Measurements from ENCODE around the gene SYT1.

SYT1 gene

DNA sequence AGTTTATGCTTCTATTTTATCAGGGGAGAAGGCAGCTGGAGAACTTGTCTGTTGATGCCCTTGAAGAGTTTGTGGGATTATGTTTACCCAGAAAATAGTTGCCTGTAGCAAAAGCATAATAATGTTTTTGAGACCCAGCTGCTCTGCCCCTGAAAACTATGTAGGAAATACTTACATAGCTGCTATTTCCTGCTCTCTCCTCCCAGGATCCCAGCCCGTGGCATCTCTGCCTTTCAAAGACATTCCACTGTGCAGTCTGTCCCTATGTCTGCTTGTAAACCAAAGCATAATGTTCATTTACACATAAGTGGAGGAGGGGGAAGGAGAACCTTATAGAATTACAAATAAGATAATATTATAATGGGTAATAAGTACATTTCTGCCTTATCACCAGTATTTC lies 198.7 kb downstream of the SYT1 start:
- no peak for DNase-seq

DNA sequence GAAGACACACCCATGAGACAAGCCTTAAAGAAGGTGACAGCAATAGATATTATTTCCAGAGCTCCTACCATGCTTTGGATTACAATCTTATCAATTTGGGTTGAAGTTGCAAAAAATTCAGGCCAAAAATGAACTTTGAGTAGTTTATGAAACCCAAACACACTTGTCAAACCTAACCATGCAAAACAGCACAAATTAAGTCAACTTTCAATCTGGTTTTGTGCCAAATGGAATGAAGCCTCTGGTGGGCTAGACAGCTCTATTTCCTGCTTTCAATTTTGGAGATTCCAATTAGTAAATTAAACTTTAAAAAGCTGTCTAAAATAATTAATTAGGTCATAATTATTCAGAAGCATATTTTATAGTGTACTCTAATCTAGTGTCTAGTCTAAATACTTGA lies 203.4 kb downstream of the SYT1 start:
- no peak for DNase-seq

DNA sequence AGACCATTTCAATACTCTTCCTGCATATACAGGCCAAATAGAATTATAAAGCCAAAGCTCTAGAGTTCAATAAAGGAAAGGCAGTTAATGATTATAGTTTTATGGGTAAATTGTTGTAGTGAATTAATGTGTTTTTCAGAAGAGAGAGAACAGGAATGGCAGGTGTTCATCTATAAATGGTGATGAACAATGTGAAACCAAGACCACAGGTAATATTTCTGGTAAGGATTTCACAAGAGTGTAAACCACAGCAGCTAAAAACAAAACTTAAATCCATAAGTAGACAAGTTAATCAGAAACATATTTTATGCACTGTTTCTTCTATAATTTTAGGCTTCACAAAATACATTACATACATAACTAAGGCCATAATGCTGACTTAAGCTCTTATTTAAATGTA lies 204.4 kb downstream of the SYT1 start:
- DNase-seq: no peak

DNA sequence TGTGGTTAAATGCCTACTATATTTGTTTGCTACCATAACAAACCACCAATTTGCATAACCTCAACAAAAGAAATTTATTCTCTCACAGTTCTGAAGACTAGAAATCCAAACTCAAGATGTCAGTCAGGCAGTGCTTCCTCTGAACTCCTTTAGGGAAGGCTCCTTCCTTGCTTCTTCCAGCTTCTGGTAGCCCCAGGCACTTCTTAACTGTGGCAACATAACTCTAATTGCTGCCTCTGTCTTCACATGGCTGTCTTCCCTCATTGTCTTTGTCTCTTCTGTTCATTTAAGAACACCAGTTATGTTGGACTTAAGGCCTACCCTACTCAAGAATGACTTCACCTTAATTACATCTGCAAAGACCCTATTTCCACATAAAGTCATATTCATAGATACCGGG lies 206.9 kb downstream of the SYT1 start:
- no peak for DNase-seq

DNA sequence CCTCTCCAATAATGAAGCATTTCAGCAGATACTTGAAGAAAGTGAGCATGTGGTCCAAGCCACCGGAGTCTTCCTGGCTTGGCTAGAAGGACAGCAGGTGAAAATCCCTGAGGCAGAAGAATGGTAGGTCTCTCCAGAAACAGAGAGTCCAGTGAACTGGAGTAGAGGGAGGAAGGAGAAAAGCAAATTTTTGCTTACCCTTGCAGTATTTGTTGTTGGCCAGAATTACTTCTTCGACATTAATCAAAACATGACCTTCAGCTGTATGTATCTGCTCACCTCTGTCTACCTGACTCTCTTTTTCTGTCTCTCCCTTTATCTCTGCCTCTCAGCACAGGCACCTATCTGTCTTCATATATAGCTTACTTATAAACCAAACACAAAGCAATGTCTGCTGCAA lies 208.9 kb downstream of the SYT1 start:
- DNase-seq: no peak

DNA sequence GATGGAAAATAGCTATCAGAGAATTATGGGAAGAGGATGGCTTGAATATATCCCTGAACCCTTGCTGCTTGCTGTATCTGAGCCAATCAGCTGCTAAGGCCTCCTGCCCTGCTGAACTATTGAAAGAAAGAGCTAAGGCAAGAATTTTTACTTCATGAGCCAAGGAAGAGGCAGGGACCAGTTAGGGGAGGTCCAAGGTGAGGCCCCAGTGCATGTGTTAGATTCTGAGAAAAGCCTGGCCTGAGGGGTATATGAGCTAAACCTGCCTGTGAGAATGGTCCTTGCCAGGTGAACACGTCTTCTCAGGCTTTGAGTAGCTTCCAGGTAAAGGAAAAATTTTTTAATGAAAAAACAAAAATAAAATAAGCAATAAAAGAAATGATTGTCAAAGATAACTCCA lies 218.0 kb downstream of the SYT1 start:
- DNase-seq: no peak

DNA sequence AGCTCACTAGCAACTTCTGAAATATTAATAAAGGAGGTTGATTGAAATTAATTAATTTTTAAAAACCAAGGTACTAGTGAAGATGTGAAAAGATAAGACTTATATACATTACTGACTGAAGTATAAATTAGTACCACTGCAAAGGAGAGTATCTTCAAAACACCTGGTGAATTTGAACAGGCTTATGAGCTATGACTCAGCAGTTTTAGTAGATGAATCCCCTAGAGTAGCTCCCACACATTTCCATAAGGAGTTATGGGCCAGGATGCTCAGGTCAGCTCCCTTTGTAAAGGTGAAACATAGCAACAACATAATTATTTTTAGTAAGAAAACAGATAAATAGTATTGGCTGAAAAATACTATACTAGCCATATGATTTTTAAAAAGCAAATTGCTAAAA lies 218.6 kb downstream of the SYT1 start:
- DNase-seq: no peak

DNA sequence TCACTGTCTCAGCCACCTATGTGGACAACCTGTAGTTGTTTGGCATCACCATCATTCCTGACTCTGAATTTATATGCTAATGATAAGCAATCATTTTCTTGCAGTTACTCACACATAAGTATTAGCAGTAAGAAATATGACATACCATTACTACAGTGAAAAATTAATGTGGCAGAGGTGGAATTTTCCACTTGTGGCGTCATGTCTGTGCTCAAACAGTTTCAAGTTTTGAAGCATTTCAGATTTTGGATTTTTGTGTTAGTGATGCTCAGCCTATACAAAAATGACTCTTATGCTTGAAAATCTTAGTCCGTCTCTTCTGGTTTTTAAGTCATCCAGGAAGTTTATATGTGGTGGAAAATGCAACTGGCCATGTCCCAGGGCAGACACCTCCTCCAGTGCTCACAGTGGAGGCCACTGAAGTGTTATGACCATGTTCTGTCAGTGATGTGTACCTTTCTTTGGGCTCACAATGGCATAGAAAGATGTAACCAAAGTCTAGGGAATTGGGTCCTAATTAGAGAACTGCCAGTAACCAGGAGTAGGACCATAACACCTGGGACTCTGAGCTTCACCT lies 220.6 kb downstream of the SYT1 start:
- DNase-seq: no peak

DNA sequence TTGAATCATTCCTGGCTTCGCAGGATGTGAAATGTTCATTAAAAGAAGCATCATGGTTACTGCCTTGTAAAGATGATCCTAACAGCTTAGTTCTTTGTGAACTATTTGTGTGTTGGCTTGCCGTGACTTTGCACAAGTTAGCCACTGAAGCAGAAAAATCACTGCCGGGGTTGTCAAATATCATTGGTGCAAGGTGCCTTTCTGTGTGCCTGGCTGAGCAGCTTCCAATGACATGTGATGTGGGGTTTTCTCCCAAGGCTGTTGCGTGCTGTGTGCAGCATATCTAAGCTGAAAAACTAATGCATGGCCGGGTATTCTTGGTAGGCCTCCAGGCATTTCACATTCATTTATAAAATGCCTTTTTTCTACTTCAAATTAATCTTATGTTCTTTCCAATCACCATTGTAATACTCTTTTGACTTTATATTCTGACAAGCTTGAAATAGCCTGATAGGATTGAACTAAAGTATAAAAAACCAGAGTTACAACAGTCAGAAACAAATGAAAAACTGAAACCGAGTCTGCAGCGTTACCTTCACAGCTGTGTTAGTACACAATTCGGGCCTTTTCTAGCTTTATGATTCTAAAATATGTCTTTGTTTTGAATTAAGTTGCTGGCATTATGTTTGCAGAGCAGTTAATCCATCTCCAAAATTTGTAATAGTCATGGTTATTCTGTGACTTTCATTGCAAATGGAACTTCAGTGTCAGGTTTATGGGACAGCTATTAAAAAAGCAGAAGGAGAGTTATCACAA lies 222.1 kb downstream of the SYT1 start:
- no peak for DNase-seq

DNA sequence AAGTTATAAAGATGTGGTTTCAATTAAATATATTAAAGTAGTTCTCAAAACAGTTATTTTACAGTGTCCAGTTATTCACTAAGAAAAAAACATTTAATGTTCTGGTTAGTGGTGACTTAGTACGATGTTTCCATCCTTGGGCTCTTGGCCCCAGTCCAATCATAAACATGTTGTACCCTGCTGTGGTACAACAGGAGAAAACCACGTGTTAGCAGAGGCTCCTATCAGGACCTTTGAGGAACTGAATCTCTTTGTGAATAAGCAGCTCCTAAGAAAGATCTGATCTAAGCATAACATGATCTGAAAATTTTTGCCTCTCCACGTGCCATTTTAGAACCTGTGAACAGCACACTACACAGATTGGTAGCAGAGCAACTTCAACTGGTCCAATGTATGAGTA lies 234.0 kb downstream of the SYT1 start:
- DNase-seq: no peak

DNA sequence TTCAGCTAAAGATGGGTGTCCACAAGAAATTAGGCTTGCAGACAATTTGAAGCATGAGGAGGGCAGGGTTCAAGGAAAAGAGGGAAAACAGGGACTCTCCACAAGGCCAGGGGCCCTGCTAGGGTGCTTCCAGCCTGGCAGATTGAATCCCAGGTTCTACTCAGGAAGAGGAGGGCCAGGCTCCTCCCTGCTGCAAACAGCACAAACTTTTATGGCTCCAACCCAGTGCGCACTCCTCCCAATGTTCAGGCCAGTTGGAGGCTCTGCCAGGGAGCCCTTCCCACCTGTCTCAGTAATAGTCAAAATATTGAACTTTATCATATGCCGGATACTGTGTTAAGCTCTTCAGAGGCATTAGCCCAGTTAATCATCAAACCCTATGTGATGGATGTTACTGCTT lies 244.4 kb downstream of the SYT1 start:
- no peak for DNase-seq

DNA sequence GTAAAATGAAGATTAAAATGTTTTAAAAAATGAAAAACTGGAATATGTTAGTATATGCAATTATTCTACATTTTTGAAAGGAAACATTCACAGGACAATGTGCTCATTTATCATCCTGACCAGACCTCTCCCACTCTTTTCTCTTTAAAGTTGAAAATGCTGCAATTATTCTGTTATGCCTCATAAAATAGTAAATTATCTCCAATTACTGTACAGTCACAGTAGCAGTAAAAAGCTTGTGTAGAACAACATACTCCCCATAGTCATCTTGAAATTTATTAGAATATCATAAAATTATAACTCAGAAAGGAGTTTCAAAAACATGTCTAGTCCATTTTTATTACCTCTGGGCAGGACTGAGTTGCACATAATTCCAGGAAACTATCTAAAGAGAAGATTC lies 250.3 kb downstream of the SYT1 start:
- DNase-seq: no peak

DNA sequence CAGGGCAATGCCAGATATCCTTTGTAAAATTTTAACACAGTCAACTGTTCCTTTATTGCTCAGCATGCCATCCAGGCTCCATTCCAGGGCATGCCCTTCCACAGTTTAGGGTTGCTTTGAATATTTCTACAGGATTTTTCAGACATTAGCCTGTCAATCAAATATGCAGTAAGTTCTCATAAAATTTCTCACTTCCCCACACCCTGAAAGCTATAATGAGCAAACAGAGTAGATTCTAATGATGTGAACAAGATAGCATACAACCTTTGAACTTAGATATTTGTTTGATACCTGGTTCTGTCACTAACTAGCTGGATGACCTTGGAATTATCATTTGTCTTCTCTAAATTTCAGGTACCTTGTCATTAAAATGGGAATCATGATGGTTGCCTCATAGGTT lies 251.2 kb downstream of the SYT1 start:
- no peak for DNase-seq

DNA sequence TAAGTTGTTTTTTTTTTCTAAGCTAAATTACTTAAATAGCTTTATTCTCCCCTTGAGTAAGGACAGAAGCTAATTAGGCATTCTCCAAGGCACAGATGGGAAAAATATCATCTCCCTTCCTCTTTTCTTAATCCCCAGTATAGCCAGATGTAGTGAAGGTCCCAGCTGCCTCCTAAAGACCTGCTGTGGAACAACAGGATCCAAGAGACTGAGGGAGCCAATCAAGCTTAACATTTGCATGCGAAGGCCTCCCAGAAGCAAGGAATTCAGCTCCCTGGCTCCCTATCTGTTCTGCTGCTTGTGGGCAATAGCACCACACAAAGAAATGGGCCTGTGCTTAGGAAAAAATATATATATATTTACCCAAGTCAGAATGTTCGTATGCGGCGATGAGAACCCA lies 255.2 kb downstream of the SYT1 start:
- DNase-seq: no peak

DNA sequence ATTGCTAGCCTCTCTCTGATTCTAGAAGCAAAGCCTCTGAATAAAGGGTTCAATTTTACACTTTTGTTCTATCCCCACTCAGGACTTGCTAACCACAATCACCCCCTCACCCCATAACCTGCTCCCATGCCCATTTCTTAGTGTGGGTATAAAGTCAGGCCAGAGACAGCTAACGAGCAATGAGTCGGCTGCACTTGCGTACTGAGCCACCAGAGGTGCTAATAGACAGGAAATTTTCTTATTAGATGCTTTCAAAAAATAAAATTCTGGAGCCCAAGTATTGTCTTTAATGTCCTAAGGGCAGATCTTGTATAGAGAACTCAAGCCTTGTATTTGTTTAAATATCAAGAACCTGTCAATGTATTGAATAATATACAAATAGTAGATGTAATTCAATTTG lies 256.9 kb downstream of the SYT1 start:
- DNase-seq: no peak

DNA sequence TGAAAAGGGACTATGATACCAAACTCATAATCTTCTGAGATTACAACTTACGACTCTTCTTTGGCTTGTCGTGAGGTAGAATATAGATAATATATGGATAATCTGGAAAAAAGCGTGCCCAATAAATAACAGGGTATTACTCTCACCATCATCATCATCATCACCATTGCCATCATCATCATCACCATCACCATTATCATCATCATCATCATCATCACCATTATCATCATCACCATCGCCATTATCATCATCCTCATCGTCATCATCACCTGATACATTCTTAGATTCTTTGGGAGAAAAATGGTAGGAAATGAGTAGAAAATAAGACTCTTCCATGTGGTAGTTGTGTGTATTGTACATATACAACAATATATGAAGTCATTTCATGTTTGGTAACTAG lies 259.8 kb downstream of the SYT1 start:
- no peak for DNase-seq

DNA sequence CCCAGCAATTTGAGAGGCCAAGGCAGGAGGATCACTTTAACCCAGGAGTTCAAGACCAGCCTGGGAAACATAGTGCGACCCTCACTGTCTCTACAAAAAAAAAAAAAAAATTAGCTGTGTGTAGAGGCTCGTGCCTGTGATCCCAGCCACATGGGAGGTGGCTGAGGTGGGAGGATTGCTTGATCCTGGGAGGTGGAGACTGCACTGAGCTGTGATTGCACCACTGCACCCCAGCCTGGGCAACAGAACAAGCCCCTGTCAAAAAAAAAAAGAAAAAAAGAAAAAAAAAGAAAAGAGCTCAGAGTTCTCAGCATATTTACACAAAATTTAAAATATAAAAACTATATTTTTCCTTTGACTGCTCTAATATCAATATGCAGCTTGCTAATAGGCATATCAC lies 260.8 kb downstream of the SYT1 start:
- DNase-seq: no peak

DNA sequence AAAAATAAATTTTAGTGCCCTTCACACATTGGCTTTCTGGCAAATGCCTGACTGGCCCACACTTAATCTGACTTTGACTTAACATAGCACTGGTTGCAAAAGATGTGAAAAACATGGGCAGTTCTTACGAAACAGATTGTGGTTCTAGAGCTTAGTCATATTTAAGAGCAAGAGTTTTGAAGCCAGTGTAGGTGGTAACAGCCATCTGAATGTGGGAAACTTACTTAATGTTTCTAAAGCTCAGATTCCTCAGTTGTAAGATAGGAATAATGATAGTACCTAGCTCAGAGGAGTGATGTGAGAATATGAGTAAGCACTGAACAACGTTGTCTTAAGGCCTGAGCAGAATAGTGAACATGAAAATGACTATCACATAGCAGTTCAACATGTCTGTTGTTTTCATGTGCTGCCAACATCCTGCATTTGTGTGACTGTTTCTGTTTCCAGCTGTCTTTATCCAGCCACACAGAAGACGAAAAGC lies 262.7 kb downstream of the SYT1 start:
- peak in 1 of 5 experiments; percentile 86 for DNase-seq

DNA sequence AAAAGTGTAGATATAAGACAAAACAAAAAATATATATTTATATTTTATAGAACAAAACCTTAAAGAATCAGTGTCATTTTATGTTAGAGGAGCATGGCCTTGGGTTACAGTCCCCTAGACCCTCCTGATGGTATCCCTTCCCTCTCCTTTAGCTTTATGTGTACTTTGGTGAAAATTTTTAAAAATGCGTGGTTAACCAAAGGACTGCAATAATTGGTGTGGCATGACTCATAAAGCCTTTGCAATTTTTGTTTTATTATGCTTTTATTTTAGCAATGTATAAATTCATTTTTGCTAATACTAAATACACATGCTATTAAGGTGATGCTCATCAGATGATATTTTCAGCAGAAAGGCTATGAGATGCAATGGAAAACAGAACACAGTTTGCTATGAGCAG lies 264.4 kb downstream of the SYT1 start:
- DNase-seq: no peak

DNA sequence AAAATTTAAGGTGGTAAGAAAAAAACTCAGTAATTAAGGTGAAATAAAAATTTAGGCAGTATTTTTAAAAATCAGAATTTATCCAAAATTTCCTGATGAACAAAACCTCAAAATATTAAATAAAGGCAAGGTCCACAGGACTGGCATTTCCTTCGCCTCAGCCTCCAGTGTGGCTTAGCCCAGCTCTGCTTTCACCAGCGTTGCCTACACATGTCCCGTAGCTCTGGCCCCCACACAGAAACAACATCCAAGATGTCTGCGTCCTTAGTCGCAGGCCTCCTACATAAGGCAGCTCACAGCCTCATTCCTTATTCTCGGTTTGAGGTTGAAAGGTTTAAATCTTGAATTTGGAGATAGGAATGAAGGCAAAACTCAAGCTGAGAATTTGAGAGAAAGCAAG lies 274.3 kb downstream of the SYT1 start:
- DNase-seq: no peak

DNA sequence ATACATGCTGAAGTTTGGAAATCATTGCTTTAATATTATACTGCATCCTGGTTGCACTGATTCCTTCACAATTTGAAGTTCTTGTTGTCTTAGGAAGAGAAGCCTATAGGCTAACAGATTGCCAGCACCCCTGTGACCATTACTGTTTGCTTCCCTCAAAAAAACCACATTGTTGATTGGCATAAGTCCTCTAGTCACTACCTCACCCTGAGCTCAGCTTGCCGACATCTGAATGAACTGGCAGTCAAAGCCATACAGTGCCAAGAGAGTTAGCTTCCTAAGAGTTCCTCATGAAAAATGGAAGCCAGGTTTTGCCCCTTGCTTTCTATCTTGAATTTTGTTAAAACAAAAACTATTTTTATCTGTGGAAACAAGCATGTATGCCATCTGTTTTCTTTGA lies 276.1 kb downstream of the SYT1 start:
- no peak for DNase-seq

DNA sequence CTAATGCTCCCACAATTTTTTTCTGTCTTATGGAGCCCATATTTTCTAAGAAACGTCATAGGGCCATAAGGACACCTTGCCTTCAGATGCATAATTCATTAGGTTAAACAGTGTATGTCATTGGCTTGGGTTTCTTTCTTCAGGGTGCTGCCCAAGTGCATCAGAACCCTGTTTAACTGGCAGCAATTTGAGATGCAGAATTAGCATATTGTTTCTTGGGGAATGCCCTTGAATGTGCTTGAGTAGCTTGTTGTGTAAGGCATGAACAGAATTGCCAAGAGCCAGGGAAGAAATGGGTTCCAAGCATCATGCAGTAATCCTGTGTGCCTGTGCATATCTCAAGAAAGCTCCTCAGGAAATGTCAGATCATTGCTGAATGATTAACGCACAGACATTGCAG lies 277.2 kb downstream of the SYT1 start:
- no peak for DNase-seq

DNA sequence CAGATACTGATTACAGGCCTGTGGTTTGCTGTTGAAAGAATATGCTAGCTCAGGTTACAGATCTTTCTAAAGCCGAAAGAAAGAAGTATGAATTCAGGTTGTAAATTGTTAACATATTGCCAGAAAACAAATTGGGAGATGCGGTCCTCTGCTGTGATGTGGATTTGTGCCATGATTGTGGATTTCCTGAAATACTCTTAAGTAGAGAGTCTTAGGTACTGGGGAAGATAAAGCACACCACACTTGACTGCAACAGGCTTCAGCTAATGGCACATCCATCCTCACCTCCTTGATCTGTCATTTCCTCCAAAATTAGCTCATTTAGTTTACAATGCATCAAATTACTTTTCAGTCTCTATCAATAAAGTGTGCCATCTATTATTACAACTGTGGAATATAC lies 279.2 kb downstream of the SYT1 start:
- DNase-seq: no peak

DNA sequence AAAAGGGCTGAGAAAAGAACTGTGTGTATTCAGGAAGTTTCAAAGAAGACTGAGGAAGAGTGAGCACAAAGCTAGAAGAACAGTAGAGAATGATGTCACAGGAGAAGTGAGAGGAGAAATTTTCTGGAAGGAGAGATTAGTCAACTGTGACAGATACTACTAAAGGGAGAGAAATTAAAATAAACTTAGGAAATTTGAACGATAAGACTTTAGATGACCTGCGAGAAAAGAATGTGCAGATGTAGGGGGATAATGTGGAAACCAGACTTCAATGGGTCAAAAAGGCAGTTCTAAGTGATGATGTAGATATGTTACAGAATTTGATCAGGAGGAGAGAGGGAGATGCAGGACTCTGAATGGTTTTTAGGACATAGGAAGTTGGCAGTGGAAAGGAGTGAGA lies 287.4 kb downstream of the SYT1 start:
- DNase-seq: no peak

DNA sequence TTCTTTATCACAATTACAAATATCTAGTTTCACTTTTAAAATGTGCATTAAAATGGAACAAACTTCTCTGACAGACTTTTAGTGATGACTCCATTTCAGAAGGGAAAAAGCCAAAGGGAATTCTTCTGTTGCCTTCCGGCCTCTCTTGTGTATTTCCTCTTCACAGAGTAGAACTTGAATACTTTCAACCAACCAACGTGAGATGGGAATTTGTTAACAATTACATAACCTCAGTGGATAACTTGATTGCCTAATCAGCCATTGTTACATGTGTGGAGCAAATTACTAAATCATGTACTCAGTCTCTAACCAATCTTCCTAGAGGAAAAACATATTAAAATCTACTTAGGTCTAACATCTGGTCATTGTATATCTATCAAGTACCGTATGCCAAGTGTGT lies 291.1 kb downstream of the SYT1 start:
- no peak for DNase-seq

All from T-helper 2 cell (primary cell).